Panc1 (cell line): ENCODE results near the gene NSL1. TPM values are rescaled to one million over a fixed set of nuclear protein-coding genes. Genes with fewer than 3 reads are reported as not detected.

ENCODE experiments used
- ATAC-seq: fragments of 200-7000 bp; cut with Tn5 transposase; 2 replicates; pipeline ENCODE4 v1.9.1; 2020; ENCODE audit warnings: mild to moderate bottlenecking, moderate library complexity
- BruUV-seq: library from RNA; stranded (reverse); fragments of 400-500 nt; replicated peaks from 2 replicates; lab custom pipeline; 2021; lab: Mats Ljungman, UMichigan
- CTCF ChIA-PET: fragments of 300-600 bp; sonication (Branson Sonifier 250); formaldehyde crosslinking; loops from one replicate; lab custom pipeline; 2022; ENCODE audit warnings: antibody characterized with exemption; lab: Charles Lee
- POLR2A ChIA-PET: fragments of 300-600 bp; sonication (Branson Sonifier 250); formaldehyde crosslinking; loops from one replicate; lab custom pipeline; 2022; ENCODE audit warnings: antibody characterized with exemption; lab: Charles Lee
- DNase-seq: peaks from one replicate; pipeline ENCODE4 v3.0.0-alpha.2; 2010; ENCODE audit warnings: low read depth, low spot score
- H3K27ac ChIP-seq: 2 replicates; pipeline ENCODE4 v1.5.1; 2011; ENCODE audit warnings: mild to moderate bottlenecking, low read length, inconsistent platforms
- H3K27me3 ChIP-seq: fragments of 200-500 bp; sonication (Bioruptor generic); 2 replicates; pipeline ENCODE4 v1.6.0; 2014; ENCODE audit warnings: low read length, inconsistent platforms; ENCODE audit not compliant: control insufficient read depth, insufficient read depth
- H3K36me3 ChIP-seq: fragments of 200-500 bp; sonication (Bioruptor generic); 2 replicates; pipeline ENCODE4 v1.5.1; 2014; ENCODE audit warnings: inconsistent platforms, mild to moderate bottlenecking, low read length, moderate library complexity; ENCODE audit not compliant: control insufficient read depth, insufficient read depth
- H3K4me1 ChIP-seq: 2 replicates; pipeline ENCODE4 v1.5.1; 2011; ENCODE audit warnings: inconsistent platforms, mild to moderate bottlenecking, low read length, moderate library complexity; ENCODE audit not compliant: control insufficient read depth, insufficient read depth
- H3K4me3 ChIP-seq, 2 experiments: 2 replicates each; pipeline ENCODE4 v1.5.1; 2011 to 2012; ENCODE audit warnings: low read depth in 2 of 2, low read length in 2 of 2, mild to moderate bottlenecking in 2 of 2, inconsistent platforms in 1 of 2, moderate library complexity in 1 of 2
- H3K9me3 ChIP-seq: fragments of 200-500 bp; sonication (Bioruptor generic); 2 replicates; pipeline ENCODE4 v1.5.1; 2014; ENCODE audit warnings: low read depth, mild to moderate bottlenecking, inconsistent platforms, low read length, moderate library complexity; ENCODE audit not compliant: control insufficient read depth, insufficient read depth
- CTCF ChIP-seq: fragments of 450-650 bp; IDR thresholded peaks from 2 replicates; pipeline ENCODE4 v1.5.1; 2017; ENCODE audit warnings: mild to moderate bottlenecking
- POLR2AphosphoS5 ChIP-seq: IDR thresholded peaks from 2 replicates; pipeline ENCODE4 v1.6.1; 2012; ENCODE audit warnings: mild to moderate bottlenecking, low read depth, low read length, moderate library complexity
- REST ChIP-seq, 2 experiments: IDR thresholded peaks; 2 replicates each; pipeline ENCODE4 v1.6.1; 2011 to 2012; ENCODE audit warnings: low read depth in 2 of 2, control low read depth in 1 of 2, low read length in 1 of 2, mild to moderate bottlenecking in 1 of 2, moderate library complexity in 1 of 2; ENCODE audit not compliant: insufficient read depth in 1 of 2
- SIN3A ChIP-seq: IDR thresholded peaks from 2 replicates; pipeline ENCODE4 v1.6.1; 2012; ENCODE audit warnings: low read depth, mild to moderate bottlenecking, low read length, moderate library complexity, borderline replicate concordance; ENCODE audit not compliant: insufficient read depth
- TCF7L2 ChIP-seq: IDR thresholded peaks from 2 replicates; pipeline ENCODE4 v1.6.1; 2011; ENCODE audit warnings: mild to moderate bottlenecking, low read depth, low read length, inconsistent platforms
- in situ Hi-C: cut with HindIII; loops from 2 replicates; pipeline ENCODE4 v1.10.0; 2016; ENCODE audit warnings: low sequenced_read_pairs, low pct_unique_long_range_greater_than_20kb
- intact Hi-C: fragments of 100-400 bp; cut with micrococcal nuclease; formaldehyde crosslinking; loops from one replicate; pipeline ENCODE4 v1.10.0; 2022; ENCODE audit not compliant: unreplicated experiment
- total RNA-seq: library from RNA; stranded (reverse); gene quantifications from one replicate; pipeline ENCODE4 v1.2.1, GENCODE V29; 2021; ENCODE audit not compliant: unreplicated experiment

NSL1 gene
- total RNA-seq, 1 experiment from 2014 or later, result 21.8 TPM

GRCh38 chr1:212762839-212763238, 28.7 kb downstream of the NSL1 start:
- no peak for ATAC-seq
- CTCF ChIA-PET, result interaction anchor here (0.6 to 0.9 kb wide), 2 partner anchors 13 to 14 kb away, joined by 3 to 5 read pairs; no protein-coding TSS in a partner anchor
- H3K4me1 ChIP-seq, result no peaks in the 10 kb centered on the region
- H3K27ac ChIP-seq, result no peak overlapping the region
- no TSS peak for BruUV-seq
- in situ Hi-C loops (no loop called here), intact Hi-C loops (no loop called here)
- POLR2A ChIA-PET, result no interaction called here
- no peaks in the 10 kb centered on the region for H3K27me3 ChIP-seq
- H3K4me3 ChIP-seq, result no peak overlapping the region
- no peaks in the 10 kb centered on the region for H3K36me3 ChIP-seq
- no peaks in the 10 kb centered on the region for H3K9me3 ChIP-seq
- DNase-seq, result no peak
- no peak for TF ChIP-seq REST (IDR thresholded peaks at IDR 0.05; ENCODE audit: insufficient read depth in 1 of 2, low read depth in 2 of 2, low read length in 1 of 2)
- no peak for TF ChIP-seq SIN3A
- TF ChIP-seq TCF7L2, result no peak
- no peak for TF ChIP-seq POLR2AphosphoS5
- no peak for TF ChIP-seq CTCF

- CTCF ChIA-PET, result interaction anchor here (0.6 kb wide), 1 partner anchor 15 kb away, joined by 5 read pairs; no protein-coding TSS in a partner anchor
These were observed 29.3 kb downstream of the NSL1 start for GRCh38 chr1:212762234-212762633.

More at GRCh38 chr1:212762234-212762633, 29.3 kb downstream of the NSL1 start:
- TF ChIP-seq SIN3A, result no peak
- TF ChIP-seq TCF7L2, result no peak
- TF ChIP-seq CTCF, result no peak
- TF ChIP-seq REST (IDR thresholded peaks at IDR 0.05; ENCODE audit: insufficient read depth in 1 of 2, low read depth in 2 of 2, low read length in 1 of 2), result no peak
- no peak for TF ChIP-seq POLR2AphosphoS5
- no peak overlapping the region for H3K4me3 ChIP-seq
- DNase-seq, result no peak
- H3K4me1 ChIP-seq, result no peaks in the 10 kb centered on the region
- no peaks in the 10 kb centered on the region for H3K9me3 ChIP-seq
- BruUV-seq, result no TSS peak
- POLR2A ChIA-PET, result interaction anchor here (0.7 kb wide), 1 partner anchor 446 kb away, joined by 15 read pairs; no protein-coding TSS in a partner anchor
- no peaks in the 10 kb centered on the region for H3K36me3 ChIP-seq
- no peak overlapping the region for H3K27ac ChIP-seq
- no peak for ATAC-seq
- in situ Hi-C loops (no loop called here), intact Hi-C loops (no loop called here)
- no peaks in the 10 kb centered on the region for H3K27me3 ChIP-seq
